ENCODE measurements around the gene PLA2G4E.
A peak's percentile ranks its signal among the peaks of the same experiment; 100 is the strongest.

Gene PLA2G4E

GRCh38 chr15:42057799-42058646, 37.2 kb upstream of the PLA2G4E start:
- Histone ChIP-seq H3K36me3 (ENCODE audit: insufficient read depth, low read length) (no peaks in the 10 kb centered on the region), H3K4me2 (ENCODE audit: low read length) (no peak overlapping the region), H3K27ac (ENCODE audit: low read depth, low read length, poor library complexity, severe bottlenecking) (no peak overlapping the region), H3K4me1 (ENCODE audit: insufficient read depth, low read length, severe bottlenecking) (no peaks in the 10 kb centered on the region), H3K9ac (ENCODE audit: low read length) (no peak overlapping the region), H3K9me2 (ENCODE audit: low read depth, low read length) (no peaks in the 10 kb centered on the region), H3F3A (ENCODE audit: insufficient read depth, low read length) (no peaks in the 10 kb centered on the region), H2AFZ (ENCODE audit: low read length) (no peak overlapping the region), H3K79me2 (ENCODE audit: insufficient read depth, low read length) (no peaks in the 10 kb centered on the region), H3K27me3 (ENCODE audit: insufficient read depth, low read length) (no peaks in the 10 kb centered on the region; the same call in 1 of the 2 replicates), H3K9me3 (ENCODE audit: low read length) (no peaks in the 10 kb centered on the region), H4K20me1 (ENCODE audit: insufficient read depth, low read length) (no peaks in the 10 kb centered on the region), H3K4me3 (ENCODE audit: low read depth, low read length, poor library complexity, severe bottlenecking) (no peak overlapping the region)
- TF ChIP-seq CTCF (IDR thresholded peaks at IDR 0.05; ENCODE audit: low read length) (no peak), EZH2 (IDR thresholded peaks at IDR 0.05; ENCODE audit: borderline replicate concordance, low read length) (no peak)

GRCh38 chr15:42056934-42057798, 36.3 kb upstream of the PLA2G4E start:
- no peaks in the 10 kb centered on the region for H3K36me3 ChIP-seq (ENCODE audit: insufficient read depth, low read length)
- H3K27ac ChIP-seq (ENCODE audit: low read depth, low read length, poor library complexity, severe bottlenecking) = no peak overlapping the region
- H3K4me2 ChIP-seq (ENCODE audit: low read length) = peak overlapping the region; percentile 59
- no peak overlapping the region for H3K9ac ChIP-seq (ENCODE audit: low read length)
- H3K9me2 ChIP-seq (ENCODE audit: low read depth, low read length) = no peaks in the 10 kb centered on the region
- H4K20me1 ChIP-seq (ENCODE audit: insufficient read depth, low read length) = no peaks in the 10 kb centered on the region
- no peak overlapping the region for H2AFZ ChIP-seq (ENCODE audit: low read length)
- H3F3A ChIP-seq (ENCODE audit: insufficient read depth, low read length) = no peaks in the 10 kb centered on the region
- TF ChIP-seq EZH2 (IDR thresholded peaks at IDR 0.05; ENCODE audit: borderline replicate concordance, low read length) (no peak), CTCF (IDR thresholded peaks at IDR 0.05; ENCODE audit: low read length) (peak; percentile 69)
- peak overlapping the region; percentile 36 for H3K4me3 ChIP-seq (ENCODE audit: low read depth, low read length, poor library complexity, severe bottlenecking)
- H3K4me1 ChIP-seq (ENCODE audit: insufficient read depth, low read length, severe bottlenecking) = no peaks in the 10 kb centered on the region
- no peaks in the 10 kb centered on the region for H3K79me2 ChIP-seq (ENCODE audit: insufficient read depth, low read length)
- H3K27me3 ChIP-seq (ENCODE audit: insufficient read depth, low read length) = no peaks in the 10 kb centered on the region; the same call in 1 of the 2 replicates
- no peaks in the 10 kb centered on the region for H3K9me3 ChIP-seq (ENCODE audit: low read length)

- no peaks in the 10 kb centered on the region for H3K36me3 ChIP-seq (ENCODE audit: insufficient read depth, low read length)
- no peak overlapping the region for H3K4me3 ChIP-seq (ENCODE audit: low read depth, low read length, poor library complexity, severe bottlenecking)
- H2AFZ ChIP-seq (ENCODE audit: low read length) = no peak overlapping the region
- H3K27ac ChIP-seq (ENCODE audit: low read depth, low read length, poor library complexity, severe bottlenecking) = no peak overlapping the region
- no peaks in the 10 kb centered on the region for H3K4me1 ChIP-seq (ENCODE audit: insufficient read depth, low read length, severe bottlenecking)
- H3K9ac ChIP-seq (ENCODE audit: low read length) = no peak overlapping the region
- H3K9me3 ChIP-seq (ENCODE audit: low read length) = no peaks in the 10 kb centered on the region
- H3K9me2 ChIP-seq (ENCODE audit: low read depth, low read length) = no peaks in the 10 kb centered on the region
- H4K20me1 ChIP-seq (ENCODE audit: insufficient read depth, low read length) = no peaks in the 10 kb centered on the region
- TF ChIP-seq CTCF (IDR thresholded peaks at IDR 0.05; ENCODE audit: low read length) (no peak), EZH2 (IDR thresholded peaks at IDR 0.05; ENCODE audit: borderline replicate concordance, low read length) (no peak)
- H3K27me3 ChIP-seq (ENCODE audit: insufficient read depth, low read length) = no peaks in the 10 kb centered on the region; the same call in 1 of the 2 replicates
- no peaks in the 10 kb centered on the region for H3K79me2 ChIP-seq (ENCODE audit: insufficient read depth, low read length)
- H3F3A ChIP-seq (ENCODE audit: insufficient read depth, low read length) = no peaks in the 10 kb centered on the region
- no peak overlapping the region for H3K4me2 ChIP-seq (ENCODE audit: low read length)
Observed at GRCh38 chr15:42053914-42054313, 33.1 kb upstream of the PLA2G4E start.
